MM.1S (cell line): ENCODE data around the gene MYOCOS.

Experiments used
- DNase-seq: peaks from one replicate; pipeline ENCODE4 v3.0.0-alpha.2; 2015
- H2AFZ ChIP-seq: fragments of 300-600 bp; sonication (generic); 2 replicates; pipeline ENCODE4 v1.6.0; 2016; ENCODE audit warnings: antibody characterized with exemption, low read length
- H3F3A ChIP-seq: fragments of 300-600 bp; sonication (generic); 2 replicates; pipeline ENCODE4 v1.6.1; 2016; ENCODE audit warnings: mild to moderate bottlenecking, antibody characterized with exemption, low read length, moderate library complexity, mixed read lengths; ENCODE audit not compliant: insufficient read depth
- H3K27ac ChIP-seq: fragments of 300-600 bp; sonication (generic); 2 replicates; pipeline ENCODE4 v1.5.1; 2016; ENCODE audit warnings: mild to moderate bottlenecking, low read length
- H3K27me3 ChIP-seq: fragments of 300-600 bp; sonication (generic); replicated peaks from 2 replicates; pipeline ENCODE4 v1.6.0; 2016; ENCODE audit warnings: low read length; ENCODE audit not compliant: insufficient read depth
- H3K36me3 ChIP-seq: fragments of 300-600 bp; sonication (generic); replicated peaks from 2 replicates; pipeline ENCODE4 v1.6.1; 2016; ENCODE audit warnings: mild to moderate bottlenecking, low read length, mixed read lengths; ENCODE audit not compliant: insufficient read depth
- H3K4me1 ChIP-seq: fragments of 300-600 bp; sonication (generic); 2 replicates; pipeline ENCODE4 v1.6.1; 2016; ENCODE audit warnings: low read length, mixed read lengths
- H3K4me2 ChIP-seq: fragments of 300-600 bp; sonication (generic); 2 replicates; pipeline ENCODE4 v1.6.0; 2016; ENCODE audit warnings: low read depth, low read length
- H3K4me3 ChIP-seq: fragments of 300-600 bp; sonication (generic); 2 replicates; pipeline ENCODE4 v1.5.1; 2016; ENCODE audit warnings: low read length, mixed read lengths
- H3K79me2 ChIP-seq: fragments of 300-600 bp; sonication (generic); 2 replicates; pipeline ENCODE4 v1.6.1; 2016; ENCODE audit warnings: mixed run types, low read length, mixed read lengths
- H3K9ac ChIP-seq: fragments of 300-600 bp; sonication (generic); 2 replicates; pipeline ENCODE4 v1.6.1; 2016; ENCODE audit warnings: low read length, mixed read lengths
- H3K9me2 ChIP-seq: fragments of 300-600 bp; sonication (generic); replicated peaks from 2 replicates; pipeline ENCODE4 v1.6.1; 2016; ENCODE audit warnings: mild to moderate bottlenecking, low read length, mixed read lengths; ENCODE audit not compliant: insufficient read depth
- H3K9me3 ChIP-seq: fragments of 300-600 bp; sonication (generic); replicated peaks from 2 replicates; pipeline ENCODE4 v1.6.1; 2016; ENCODE audit warnings: mild to moderate bottlenecking, low read length, mixed read lengths; ENCODE audit not compliant: insufficient read depth
- H4K20me1 ChIP-seq: fragments of 300-600 bp; sonication (generic); 2 replicates; pipeline ENCODE4 v1.6.1; 2016; ENCODE audit warnings: mild to moderate bottlenecking, low read length, moderate library complexity, mixed read lengths; ENCODE audit not compliant: insufficient read depth
- EZH2 ChIP-seq: fragments of 300-600 bp; sonication (generic); optimal IDR thresholded peaks from 2 replicates; pipeline ENCODE3; 2017; ENCODE audit warnings: low read depth, mild to moderate bottlenecking, antibody characterized with exemption, low read length, mixed read lengths
- EZH2phosphoT487 ChIP-seq: fragments of 300-600 bp; sonication (generic); IDR thresholded peaks from 2 replicates; pipeline ENCODE4 v1.6.1; 2018; ENCODE audit warnings: antibody characterized with exemption, low read length
- TF ChIP-seq, protein P1 (sequence below): fragments of 300-600 bp; sonication (generic); IDR thresholded peaks from 2 replicates; pipeline ENCODE4 v1.5.1; 2016; ENCODE audit warnings: antibody characterized with exemption, low read length, mixed read lengths

Gene MYOCOS

DNA sequence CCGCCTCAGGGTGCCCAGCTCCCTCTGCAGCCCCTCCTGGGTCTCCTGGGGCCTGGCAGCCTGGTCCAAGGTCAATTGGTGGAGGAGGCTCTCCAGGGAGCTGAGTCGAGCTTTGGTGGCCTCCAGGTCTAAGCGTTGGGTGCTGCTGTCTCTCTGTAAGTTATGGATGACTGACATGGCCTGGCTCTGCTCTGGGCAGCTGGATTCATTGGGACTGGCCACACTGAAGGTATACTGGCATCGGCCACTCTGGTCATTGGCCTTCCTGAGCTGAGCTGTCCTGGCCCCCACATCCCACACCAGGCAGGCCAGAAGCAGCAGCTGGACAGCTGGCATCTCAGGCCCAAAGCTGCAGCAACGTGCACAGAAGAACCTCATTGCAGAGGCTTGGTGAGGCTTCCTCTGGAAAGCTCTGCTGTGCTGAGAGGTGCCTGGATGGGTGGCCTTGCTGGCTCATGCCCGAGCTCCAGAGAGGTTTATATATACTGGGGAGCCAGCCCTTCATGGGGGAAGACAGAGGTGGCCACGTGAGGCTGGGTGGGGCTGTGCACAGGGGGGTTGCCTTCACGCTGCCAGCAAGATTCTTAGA lies 30.3 kb downstream of the MYOCOS start, which contains the start of gene MYOC:
Gene MYOC, minus strand, starts transcription at position 455 of the 589 bp plus-strand sequence. Its CDS starts 77 bp downstream, at position 378.
- H3K9me3 ChIP-seq, result no peaks in the 10 kb centered on the region
- no peaks in the 10 kb centered on the region for H3K79me2 ChIP-seq
- H3F3A ChIP-seq, result no peaks in the 10 kb centered on the region
- H3K4me3 ChIP-seq, result no peak within 1 kb of the TSS
- DNase-seq, result no peak
- no peaks in the 10 kb centered on the region for H4K20me1 ChIP-seq
- H3K36me3 ChIP-seq, result no peaks in the 10 kb centered on the region
- H3K4me1 ChIP-seq, result no peaks in the 10 kb centered on the region
- H2AFZ ChIP-seq, result no peak within 1 kb of the TSS
- no peak within 1 kb of the TSS for H3K9ac ChIP-seq
- no peak within 1 kb of the TSS for H3K27ac ChIP-seq
- H3K4me2 ChIP-seq, result no peak within 1 kb of the TSS
- TF ChIP-seq, protein P1, sequence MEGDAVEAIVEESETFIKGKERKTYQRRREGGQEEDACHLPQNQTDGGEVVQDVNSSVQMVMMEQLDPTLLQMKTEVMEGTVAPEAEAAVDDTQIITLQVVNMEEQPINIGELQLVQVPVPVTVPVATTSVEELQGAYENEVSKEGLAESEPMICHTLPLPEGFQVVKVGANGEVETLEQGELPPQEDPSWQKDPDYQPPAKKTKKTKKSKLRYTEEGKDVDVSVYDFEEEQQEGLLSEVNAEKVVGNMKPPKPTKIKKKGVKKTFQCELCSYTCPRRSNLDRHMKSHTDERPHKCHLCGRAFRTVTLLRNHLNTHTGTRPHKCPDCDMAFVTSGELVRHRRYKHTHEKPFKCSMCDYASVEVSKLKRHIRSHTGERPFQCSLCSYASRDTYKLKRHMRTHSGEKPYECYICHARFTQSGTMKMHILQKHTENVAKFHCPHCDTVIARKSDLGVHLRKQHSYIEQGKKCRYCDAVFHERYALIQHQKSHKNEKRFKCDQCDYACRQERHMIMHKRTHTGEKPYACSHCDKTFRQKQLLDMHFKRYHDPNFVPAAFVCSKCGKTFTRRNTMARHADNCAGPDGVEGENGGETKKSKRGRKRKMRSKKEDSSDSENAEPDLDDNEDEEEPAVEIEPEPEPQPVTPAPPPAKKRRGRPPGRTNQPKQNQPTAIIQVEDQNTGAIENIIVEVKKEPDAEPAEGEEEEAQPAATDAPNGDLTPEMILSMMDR, result no peak
- TF ChIP-seq EZH2phosphoT487 (no peak), EZH2 (no peak)
- H3K27me3 ChIP-seq, result no peaks in the 10 kb centered on the region
- H3K9me2 ChIP-seq, result no peaks in the 10 kb centered on the region

DNA sequence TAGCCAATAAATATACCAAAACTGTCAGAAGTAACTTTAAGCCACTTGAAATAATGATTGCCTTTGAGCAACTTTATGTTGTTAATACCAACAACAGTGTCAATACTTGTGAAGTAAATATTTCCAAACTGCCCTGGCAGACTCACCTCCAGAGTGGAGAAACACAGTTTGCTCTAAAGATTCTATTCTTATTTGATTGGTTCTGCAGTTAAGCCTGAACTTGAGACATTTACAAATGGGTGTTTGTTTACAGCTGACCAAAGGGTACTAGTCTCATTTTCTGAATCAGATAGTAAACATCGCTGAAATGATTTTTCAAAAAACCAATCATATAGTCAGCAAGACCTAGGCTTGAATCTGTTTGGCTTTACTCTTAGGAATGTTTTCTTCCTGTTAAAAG lies 31.8 kb downstream of the MYOCOS start:
- H3K27ac ChIP-seq, result no peak overlapping the region
- no peaks in the 10 kb centered on the region for H3K79me2 ChIP-seq
- no peaks in the 10 kb centered on the region for H3K9me3 ChIP-seq
- H3K4me1 ChIP-seq, result no peaks in the 10 kb centered on the region
- no peak overlapping the region for H3K4me2 ChIP-seq
- no peaks in the 10 kb centered on the region for H4K20me1 ChIP-seq
- H3K4me3 ChIP-seq, result no peak overlapping the region
- no peak overlapping the region for H3K9ac ChIP-seq
- no peaks in the 10 kb centered on the region for H3F3A ChIP-seq
- no peaks in the 10 kb centered on the region for H3K9me2 ChIP-seq
- no peak for TF ChIP-seq EZH2
- H3K27me3 ChIP-seq, result no peaks in the 10 kb centered on the region
- H3K36me3 ChIP-seq, result no peaks in the 10 kb centered on the region
- H2AFZ ChIP-seq, result no peak overlapping the region
- DNase-seq, result no peak

DNA sequence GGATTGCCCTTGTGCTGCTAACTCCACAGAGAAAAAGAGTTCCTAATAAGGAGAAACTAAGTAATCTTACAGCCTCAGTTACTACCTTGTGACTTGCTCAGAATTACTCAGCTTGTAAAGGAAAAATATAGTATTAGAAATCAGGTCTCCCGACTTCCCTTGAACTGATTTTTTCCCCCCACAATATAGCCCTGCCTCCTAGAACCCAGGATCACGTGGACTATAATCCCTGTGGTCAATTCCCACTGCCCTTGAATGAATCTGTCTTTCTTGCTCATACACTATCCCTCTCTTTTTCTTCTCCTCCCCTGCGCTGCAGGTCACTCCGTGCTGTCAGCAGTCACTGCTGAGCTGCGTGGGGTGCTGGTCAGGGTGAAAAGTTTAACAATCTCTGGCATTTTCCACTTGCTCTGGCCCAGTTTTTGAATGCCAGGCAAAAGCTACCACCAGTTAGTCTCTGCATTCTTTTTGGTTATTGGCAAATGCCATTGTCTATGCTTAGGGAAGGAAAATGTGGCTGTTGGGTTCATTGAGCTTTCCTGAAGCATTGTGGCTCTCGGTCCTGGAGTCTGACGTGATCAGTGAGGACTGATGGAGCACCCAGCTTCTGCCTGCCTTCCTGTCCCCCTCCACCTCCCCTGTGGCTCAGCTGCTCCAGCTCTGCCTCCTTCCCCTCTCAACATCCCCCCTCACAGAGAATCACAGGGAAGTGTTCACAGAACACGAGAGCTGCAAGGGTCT lies 32.3 kb downstream of the MYOCOS start:
- Histone ChIP-seq H3K4me2 (no peak overlapping the region), H3K9me3 (no peaks in the 10 kb centered on the region), H3K9ac (no peak overlapping the region), H4K20me1 (no peaks in the 10 kb centered on the region), H3K4me1 (no peaks in the 10 kb centered on the region), H3K27ac (no peak overlapping the region), H3K27me3 (no peaks in the 10 kb centered on the region), H3F3A (no peaks in the 10 kb centered on the region), H3K79me2 (no peaks in the 10 kb centered on the region), H3K9me2 (no peaks in the 10 kb centered on the region), H3K4me3 (no peak overlapping the region), H3K36me3 (no peaks in the 10 kb centered on the region), H2AFZ (no peak overlapping the region)
- DNase-seq, result no peak
- TF ChIP-seq, protein P1, result no peak
- TF ChIP-seq EZH2phosphoT487 (no peak), EZH2 (no peak)
